HG02884 (cell line): ENCODE results near the gene TMEM131L.

Experiments
- ATAC-seq: cut with Tn5 transposase; IDR thresholded peaks from one replicate; pipeline ENCODE4 v1.9.1; 2021; ENCODE audit warnings: mild to moderate bottlenecking, moderate library complexity; ENCODE audit not compliant: unreplicated experiment

TMEM131L gene

DNA sequence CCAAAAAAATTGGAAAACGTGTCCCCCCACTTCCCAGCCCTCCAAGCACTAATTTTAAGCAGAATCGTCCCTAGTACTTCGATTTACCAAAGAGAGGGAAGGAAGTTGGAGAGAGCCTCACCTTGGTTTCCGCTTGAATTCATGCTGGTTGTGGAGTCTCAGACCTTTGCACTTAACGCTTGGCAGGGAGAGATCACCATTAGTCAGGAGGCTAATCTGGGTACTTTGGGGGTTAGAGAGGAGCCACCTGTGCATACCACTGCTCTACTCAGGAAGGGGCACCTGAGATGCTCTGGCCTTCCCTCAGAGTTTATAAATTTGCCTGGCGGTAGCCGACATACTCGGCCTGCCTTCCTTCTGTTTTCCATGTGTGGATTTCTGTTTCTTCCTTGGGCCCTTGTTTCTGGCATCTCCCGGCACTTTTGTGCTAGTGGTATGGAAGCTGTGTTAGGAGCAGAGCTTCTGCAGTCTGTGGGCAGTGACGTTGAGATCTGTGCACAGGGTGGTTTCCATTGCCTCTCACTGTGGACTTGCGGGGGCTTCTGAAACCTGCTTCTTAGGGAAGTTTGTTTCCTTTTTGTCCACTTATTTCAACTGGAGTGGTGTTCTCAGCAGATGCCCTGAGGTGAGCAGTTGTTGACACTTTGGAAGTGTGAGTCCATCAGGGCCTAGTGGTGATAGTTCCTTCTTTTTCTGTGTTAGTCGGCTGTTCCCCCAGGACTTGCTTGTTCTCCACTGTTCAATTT lies 104.2 kb downstream of the TMEM131L start:
- peak; percentile 52 for ATAC-seq

DNA sequence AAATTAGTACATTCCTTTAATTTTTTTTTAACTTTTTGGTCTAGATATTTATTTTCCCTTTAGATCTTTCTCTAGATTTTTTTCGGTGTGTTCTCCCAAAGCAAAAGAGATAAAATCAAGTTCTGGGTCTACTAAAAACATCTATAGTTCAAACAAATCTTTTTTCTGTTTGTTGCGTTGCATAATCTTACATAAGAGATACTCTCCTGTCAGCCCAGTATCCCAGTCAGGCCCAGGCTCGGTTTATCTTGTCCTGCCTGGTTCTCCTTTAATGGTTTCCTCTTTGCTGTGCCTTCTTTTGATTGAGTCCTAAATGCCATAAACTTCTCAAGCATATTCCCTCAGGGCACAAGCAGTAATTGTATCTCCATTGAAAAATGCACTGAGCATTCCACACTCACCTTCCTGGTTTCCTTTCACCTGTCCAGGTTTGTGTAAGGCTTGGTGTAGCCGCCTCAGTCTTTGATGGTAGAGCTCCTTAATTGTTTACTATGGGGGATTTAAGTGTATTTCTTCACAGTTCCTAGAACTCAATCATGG lies 104.9 kb downstream of the TMEM131L start:
- ATAC-seq: no peak

DNA sequence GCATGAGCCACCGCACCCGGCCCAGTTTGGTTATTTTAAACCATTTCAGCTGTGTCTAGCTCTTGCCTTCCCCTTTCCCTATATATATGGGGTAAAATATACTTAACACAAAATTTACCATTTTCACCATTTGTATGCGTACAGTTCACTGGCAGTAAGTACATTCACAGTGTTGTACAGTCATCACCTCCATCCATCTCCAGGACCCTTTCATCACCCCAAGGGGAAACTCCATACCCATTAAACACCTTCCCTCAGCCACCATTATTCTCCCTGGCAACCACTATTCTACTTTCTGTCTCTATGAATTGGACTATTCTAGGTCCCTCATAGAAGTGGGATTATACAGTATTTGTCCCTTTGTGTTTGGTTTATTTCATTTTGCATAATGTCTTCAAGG lies 106.4 kb downstream of the TMEM131L start:
- no peak for ATAC-seq

DNA sequence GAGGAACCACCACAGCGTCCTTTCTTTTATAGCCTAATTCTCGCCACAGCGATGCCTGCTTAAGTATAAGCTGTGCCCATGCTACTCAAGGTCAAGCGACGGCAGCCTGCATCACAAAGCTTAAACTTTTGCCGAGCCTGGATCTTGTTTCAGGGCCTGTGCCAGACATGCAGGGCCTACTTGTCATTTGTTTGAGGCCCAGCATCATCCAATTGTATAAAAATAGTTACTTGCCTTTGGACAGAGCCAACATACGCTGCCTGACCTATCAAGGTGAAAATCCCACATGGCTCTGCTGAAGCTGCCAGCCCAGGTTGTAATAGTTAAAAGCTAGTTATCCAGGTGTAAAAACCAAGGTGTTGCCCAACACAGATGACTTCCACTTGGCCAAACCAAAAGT lies 107.1 kb downstream of the TMEM131L start:
- ATAC-seq: no peak

DNA sequence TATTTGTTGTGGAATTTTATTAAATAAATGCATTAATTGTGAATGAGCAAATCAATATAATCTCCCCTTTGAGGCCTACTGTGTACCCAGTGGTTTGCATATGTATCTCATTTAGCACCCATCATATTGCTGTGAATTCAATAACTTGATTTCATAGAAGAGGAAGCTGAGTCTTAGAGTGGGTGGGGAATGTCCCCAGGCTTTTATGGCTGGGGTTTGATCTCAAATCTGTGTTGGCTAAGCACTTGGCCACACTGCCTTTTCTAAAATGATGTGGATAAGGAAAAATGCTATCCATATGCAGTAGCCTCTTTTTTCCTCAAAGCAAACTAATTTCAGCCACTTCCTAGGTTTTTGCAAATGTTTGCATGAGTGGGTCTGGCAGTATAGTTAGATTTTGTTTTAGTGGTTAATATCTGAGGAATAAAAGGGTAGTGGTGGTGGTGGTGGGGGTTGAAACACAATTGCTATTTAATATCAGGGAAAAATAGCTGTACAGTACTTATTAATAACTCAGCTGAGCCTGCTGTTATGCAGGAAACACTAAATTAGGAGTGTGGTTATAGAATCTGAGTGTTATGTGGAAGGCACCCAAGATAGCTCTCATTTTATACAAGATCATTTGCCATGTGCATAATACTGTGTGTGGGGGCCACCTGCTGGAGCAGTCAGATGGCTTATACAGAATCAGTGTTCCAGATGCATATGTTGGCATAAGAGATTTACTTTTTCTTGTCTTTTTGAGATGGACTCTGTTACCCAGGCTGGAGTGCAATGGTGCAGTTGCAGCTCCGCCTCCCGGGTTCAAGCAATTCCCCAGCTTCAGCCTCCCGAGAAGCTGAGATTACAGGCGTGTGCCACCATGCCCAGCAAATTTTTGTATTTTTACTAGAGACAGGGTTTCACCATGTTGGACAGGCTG lies 108.0 kb downstream of the TMEM131L start:
- ATAC-seq: peak; percentile 45

DNA sequence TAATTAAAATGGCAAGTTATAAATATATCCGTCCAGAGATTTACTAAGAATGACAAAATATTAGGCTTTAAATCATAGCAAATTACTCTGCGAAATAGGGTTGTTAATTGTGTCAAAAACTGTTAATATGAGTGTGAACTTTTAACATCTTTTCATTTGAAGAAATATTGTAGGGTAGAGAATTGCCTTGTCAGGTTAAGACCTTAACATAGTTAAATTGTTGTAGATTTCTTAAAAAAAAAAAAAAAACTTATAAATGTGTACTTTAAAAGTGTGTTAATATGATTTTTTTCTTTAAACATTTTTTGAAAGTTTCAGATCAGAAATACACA lies 110.2 kb downstream of the TMEM131L start:
- no peak for ATAC-seq

DNA sequence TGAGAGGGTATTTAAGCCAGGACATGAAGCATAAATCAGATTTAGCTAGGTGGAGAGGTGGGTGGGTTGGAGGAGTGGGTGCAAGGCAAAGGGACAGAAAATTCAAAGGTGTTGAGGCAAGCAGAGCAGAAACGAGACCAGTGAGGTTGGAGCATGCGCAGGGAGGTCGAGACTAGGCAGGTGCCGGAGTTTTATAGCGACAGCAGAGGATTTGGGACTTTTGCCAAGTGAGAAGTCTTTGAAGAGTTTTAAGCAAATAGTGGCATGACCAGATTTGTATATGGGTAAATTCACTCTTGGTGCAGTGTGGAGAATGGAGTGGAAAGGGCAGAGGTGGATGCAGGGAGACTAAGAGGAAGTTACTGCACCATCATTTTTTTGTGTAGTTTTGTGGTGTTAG lies 110.9 kb downstream of the TMEM131L start:
- no peak for ATAC-seq

DNA sequence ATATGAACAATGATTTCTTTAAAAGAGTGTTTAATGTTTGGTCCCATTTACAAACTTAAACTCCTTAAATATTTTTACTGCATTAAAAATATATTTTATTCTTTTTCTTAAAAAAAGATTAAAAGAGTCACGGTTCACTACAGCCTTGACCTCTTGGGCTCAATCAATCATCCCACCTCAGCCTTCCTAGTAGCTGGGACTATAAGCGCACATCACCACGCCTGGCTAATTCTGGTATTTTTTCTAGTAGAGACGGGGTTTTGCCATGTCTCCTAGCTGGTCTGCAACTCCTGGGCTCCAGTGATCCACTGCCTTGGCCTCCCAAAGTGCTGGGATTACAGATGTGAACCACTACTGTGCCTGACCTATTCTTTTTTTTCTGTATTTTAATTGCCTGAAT lies 113.2 kb downstream of the TMEM131L start:
- ATAC-seq: peak; percentile 44

DNA sequence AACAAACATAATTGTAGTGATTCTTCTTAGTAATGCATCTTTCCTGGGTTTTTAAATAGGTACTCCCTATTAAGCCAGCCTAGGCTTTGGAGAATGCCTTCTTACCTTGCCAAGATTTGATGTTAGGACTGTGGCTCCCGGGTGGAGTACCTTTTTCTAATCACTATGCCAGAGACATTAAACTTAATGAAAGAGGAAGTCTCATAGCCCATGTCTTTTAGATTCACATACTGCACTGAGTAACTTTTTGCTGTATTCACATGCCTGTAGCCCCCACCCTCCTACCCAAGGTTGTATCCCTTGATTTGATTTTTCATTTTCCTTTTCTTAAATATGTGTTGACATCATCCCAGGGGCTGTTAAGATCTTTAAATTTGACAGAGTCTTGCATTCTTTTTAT lies 113.7 kb downstream of the TMEM131L start:
- no peak for ATAC-seq

DNA sequence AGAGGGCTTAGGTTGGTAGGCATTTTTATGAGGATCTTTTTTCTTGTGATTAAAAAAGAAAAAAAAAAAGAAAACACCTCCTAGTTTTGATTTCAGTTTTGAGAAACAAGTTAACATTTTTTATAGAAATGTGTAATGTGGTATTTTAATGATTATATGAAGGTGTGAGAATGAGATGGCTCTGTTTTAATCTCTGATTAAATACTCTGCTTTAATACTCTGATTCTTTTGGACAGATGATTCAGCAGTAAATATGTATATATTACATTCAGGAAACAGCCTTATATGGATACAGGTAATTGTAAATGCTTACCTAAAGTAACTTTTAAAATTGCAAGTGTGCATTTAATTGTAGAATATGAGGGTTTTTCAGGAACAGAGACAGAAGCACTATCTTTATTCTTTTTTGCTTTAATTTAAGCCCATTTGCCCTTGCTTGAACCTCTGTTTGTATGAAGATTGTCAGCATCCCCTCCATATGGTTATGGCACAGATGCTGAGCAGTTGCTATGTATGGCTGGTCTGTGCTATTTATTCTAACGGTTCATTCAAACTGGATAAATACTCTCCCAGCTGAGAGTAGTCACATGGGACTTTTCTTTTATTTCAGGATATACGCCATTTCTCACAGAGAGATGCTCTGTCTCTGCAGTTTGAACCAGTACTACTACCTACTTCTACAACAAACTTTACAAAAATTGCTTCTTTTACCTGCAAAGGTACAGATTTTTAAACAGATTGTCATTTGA lies 117.0 kb downstream of the TMEM131L start:
- ATAC-seq: no peak

DNA sequence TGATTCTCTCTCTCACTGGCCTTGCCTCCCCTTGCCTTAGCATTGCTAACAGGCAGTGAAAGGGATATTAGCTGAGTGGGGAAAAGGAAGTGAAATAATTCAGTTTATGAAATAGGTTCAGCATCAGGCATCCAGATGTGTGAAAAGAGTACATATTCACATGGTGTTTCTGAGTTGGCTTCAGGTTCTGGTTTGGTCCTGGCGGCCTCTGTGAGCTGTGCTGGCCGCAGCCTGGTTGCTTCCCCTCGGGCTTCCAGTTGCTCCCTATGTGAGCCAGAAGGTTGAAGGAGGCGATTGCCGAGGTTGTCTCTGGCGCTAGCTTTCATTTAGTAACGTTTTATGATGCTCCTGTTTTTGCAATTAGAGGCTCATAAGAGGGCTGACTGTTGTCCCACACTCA lies 118.9 kb downstream of the TMEM131L start:
- ATAC-seq: no peak

DNA sequence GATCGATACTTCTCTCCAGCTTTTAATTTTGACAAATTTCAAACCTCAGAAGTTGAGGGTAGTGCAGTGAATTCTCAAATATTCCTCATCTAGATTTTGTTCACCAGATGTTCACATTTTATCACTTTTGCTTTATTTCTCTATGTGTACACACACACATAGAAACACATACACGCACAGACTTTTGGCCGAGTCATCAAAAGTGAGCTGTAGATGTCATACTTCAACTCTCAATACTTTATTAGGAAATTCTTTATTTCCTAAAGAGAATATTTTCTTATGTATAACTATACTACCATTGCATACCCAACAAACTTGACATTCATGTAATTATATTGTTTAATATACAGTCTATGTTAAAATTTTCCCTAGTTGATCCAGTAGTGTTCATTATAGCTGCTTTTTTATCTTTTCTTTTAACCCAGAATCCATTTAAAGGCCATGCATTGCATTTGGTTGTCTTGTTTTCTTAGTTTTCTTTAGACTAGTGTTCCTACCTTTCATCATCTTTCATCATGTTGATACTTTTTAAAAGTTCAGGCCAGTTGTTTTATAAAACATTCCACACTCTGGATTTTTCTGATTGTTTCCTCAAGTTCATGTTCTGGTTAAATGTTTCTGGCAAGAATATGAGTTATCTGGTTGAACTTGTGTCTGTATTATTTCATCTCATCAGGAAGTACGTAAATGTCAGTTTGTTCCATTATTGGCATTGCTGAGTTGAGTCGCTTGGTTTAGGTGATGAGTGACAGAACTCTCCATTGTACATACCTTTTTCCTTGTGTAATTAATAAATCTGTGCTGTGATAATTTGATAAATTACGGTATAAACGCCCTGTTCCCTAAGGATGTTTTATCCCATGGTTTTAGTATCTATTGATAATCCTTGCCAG lies 123.8 kb downstream of the TMEM131L start:
- ATAC-seq: no peak

DNA sequence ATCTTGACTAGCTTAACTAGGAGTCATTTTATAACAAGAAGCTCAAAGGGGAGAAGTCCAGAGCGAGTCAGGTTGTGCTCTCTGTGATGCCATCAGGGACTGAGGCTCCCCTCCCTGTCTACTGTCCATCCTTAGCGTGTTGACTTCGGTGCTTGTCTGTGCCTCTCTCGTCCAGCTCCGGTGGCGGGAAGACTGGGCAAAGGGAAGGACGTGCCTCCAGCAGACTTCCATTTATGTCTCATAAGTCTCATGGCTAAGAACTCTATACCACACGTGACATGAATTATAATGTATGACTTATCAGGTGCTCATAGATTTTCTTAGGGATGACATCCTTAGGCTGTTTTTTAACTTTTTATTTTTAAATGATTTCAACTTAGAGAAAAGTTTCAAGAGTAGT lies 125.3 kb downstream of the TMEM131L start:
- no peak for ATAC-seq

DNA sequence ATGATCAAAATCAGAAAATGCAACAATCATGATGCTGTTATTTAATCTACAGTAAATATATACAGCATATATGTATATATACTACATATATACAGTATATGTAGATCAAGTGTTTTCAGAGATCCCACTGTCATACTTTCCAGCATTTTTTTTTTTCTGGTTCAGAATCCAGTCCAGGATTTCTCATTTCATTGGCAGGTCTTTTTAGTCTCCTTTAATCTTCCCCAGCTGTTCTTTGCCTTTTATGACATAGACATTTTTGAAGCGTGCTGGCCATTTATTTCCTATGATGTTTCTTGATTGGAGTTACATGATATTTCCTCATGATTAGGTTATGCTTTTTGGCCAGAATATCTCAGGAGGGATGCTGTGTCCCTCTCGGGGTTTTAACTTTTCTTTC lies 125.9 kb downstream of the TMEM131L start:
- ATAC-seq: no peak

DNA sequence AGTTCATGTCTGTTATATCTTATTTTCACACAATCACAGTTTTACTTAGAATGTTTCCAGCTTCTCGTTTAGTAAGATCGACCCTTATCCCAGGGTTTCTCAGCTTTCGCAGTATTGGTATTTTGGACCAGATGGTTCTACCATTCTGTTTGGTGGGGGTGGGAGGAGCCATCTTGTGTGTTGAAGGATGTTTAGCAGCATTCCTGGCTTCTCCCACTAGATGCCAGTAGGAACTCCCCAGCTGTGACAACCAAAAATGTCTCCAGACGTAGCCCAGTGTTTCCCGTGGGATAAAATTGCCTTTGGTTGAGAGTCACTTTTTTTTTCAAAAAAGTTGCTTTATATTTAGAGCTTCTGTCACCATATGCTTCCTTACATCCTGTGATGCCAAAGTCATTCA lies 127.0 kb downstream of the TMEM131L start:
- no peak for ATAC-seq

DNA sequence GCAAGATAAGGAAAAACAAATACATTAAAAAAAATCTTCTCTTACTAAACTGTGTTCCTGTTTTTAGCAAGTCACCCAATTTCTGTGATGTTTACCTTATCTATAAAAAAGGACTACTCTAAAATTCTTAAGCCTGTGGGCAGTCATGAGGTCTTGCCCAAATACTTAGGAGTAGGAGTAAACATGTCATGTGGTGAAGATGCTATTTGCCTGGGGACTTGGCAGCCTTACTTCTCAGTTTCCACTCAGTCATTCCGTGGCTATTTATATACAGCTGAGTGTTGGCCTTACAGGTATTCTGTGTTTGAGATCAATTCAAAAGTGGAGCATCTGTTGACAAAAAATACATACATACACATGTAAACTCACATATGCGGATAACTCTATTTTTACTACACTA lies 128.1 kb downstream of the TMEM131L start:
- ATAC-seq: no peak

DNA sequence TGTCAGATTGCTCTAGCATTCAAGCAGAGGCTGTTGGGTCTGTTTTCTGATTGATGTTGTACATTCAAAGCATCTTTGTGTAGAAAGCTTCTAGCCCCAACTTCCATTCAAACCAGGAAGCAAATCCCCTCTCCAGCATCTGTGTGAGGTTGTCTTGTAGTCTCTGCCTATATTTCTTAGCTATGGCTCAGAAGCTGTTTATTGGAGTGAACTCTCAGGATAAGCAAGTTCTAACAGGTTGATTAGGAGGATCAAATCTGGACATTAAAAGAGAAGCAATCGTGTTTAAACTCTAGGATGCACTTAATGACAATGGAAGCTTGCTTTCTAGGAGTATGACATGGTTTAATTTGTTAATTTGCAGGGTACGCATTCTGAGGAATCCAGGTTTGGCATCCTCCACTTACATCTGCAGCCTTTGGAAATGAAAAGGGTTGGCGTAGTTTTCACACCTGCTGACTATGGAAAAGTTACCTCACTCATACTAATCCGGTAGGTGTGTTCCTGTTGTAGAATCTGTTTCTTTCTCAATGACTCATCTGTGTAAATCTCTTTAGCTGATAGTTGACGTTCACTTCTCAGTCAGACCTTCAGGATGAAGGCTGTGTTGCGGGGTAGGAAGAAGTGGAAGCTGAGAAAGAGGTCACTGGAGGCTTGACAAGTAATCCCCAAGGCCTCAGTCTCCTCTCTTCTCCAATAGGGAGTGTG lies 129.9 kb downstream of the TMEM131L start:
- ATAC-seq: no peak

DNA sequence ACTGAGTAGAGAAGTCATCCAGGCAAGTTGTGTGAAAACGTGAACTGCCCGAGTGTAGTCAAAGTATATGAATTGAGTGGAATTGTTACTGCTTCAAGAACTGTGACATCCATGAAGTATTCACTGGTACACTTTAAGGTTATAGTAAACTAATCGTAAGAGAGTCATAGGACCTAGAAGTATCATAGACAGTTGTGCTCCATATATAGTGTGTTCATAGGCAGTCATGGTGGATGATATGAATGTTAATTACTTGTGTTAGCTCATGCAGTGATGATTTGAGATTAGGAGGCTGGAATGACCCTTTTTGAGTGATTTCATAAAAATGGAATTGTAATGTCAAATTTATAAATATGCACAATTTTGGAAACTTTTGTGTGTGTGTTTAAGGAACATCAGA lies 136.6 kb downstream of the TMEM131L start:
- ATAC-seq: no peak

DNA sequence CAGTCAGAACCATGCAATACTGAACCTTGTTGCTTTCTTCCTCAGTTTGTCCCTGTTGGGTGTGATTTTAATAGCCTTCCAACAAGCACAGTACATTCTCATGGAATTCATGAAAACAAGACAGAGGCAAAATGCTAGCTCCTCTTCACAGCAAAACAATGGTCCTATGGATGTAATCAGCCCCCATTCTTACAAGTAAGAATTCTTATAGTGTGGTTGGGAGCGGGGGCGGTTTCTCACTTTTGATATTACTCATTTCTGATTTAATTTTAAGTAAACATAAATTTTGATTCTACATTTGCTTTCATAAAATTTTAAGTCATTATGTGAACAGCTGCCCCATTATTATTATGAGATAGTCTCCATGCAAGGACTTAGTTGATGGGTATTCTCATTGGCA lies 137.1 kb downstream of the TMEM131L start:
- no peak for ATAC-seq

DNA sequence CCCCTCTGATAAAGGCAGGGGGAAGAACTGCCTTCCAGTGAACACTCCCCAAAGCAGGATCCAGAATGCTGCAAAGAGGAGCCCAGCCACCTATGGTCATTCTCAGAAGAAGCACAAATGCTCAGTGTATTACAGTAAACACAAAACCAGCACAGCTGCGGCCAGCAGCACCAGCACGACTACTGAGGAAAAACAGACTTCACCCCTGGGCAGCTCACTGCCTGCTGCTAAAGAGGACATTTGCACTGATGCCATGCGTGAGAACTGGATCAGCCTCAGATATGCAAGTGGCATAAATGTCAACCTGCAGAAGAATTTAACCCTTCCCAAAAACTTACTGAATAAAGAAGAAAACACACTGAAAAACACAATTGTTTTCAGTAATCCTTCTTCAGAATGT lies 137.7 kb downstream of the TMEM131L start:
- no peak for ATAC-seq
